HG02798 (cell line): ENCODE measurements around the gene SYCE1.
"Not testable (repeated sequence)": the region's sequence is repeated elsewhere in the genome, so short reads cannot be mapped to it uniquely, and the experiment has no call there.

Experiments used
- ATAC-seq: cut with Tn5 transposase; IDR thresholded peaks from one replicate; pipeline ENCODE4 v1.9.1; 2021; ENCODE audit warnings: mild to moderate bottlenecking; ENCODE audit not compliant: unreplicated experiment, poor library complexity

SYCE1 gene, protein sequence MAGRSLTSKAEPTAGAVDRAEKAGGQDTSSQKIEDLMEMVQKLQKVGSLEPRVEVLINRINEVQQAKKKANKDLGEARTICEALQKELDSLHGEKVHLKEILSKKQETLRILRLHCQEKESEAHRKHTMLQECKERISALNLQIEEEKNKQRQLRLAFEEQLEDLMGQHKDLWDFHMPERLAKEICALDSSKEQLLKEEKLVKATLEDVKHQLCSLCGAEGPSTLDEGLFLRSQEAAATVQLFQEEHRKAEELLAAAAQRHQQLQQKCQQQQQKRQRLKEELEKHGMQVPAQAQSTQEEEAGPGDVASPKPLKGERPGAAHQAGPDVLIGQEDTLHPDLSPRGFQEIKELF

DNA sequence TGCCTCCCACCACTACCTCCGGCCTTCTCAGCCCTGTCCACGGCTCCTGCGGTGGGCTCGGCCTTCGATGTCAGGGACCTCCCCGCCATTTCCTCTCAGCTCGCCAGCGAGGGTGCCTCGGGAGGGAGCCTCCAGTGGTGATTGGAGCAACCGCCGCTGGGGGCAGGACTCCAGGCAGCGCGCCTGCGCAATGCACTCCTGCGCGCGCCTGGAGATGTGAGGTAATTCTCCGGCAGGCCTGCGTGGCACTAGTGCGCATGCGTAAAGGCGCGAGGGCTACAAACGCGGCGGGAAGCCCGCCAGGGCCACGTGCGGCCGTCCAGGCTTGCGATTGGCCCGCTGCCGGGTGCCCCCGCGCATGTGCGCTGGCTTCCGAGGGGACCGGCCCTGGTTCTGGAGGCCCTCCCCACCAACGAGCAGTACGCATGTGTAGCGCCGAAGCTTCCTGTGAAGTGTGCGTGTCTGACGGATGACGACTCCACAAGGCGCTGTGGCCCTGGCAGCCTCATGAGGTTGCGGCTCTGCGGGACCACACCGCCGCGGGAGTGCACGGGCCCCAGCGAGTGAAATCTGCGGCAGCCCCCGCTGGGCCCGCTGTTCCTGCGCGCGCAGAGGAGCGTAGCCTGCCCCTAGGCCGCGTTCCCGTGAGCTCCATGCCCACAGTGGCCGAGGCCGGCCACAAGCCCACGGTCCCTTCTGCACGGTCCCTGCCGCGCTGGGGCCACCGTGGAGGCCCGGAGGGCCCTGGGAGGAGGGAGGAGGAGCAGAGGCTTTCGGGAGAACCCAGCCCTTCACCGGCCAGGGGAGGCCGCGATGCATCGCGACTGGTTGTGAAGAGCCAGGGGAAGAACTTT lies at the start of gene SYCE1:
TSS of gene SYCE1 (minus strand) at position 143 of the 854 bp plus-strand sequence. CDS start at position 89, 54 bp downstream.
- no peak for ATAC-seq

DNA sequence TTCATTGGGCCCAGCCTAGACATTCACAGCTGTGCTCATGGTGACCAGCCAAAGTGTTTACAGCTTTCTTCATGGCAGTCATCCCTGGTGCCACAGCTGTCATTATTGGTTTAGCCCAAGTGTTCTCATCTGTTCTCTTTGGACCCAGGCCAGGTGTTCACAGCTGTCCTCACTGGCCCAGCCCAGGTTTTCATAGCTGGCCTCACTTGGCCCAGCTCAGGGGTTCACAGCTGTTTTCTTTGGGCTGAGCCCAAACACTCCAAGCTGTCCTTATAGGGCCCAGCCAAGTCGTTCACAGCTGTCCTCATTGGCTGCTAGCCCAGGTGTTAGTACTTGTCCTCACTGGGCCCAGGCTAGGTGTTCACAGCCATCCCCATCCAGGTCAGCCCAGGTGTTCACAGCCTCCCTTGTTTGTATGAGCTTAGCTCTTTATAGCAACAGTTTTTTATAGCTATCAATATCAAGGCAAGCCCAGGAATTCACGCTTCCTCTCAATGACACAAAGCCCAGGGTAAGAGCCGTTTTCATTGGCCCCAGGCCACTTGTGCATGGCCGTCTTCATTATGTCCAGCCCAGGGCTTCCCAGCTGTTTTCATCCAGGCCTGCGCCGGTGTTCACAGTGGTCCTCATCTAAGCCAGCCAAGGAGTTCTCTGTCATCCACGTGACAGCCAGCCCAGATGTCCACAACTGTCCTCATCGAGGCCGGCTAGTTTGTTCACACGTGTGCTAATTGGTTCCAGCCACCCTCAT lies 49.6 kb upstream of the SYCE1 start:
- no peak for ATAC-seq

DNA sequence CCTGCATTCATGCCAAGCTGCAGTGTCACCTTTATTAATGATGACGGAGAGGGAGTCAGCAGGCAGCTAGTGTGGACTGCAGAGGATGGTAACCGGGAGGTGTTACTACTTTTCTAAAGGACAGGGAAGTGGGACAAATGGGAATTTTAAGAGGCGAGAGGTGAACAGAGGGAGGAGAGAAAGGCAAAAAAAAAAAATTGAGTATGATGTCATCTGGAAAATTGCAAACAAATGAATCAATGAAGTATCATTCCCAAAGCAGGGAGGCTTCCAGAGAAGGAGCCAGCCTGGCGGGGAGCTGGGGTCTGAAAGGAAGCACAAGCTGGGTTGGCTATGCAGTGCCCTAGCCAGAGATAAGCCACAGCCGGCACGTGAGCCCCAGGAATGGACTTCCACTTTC lies 48.3 kb upstream of the SYCE1 start:
- no peak for ATAC-seq

DNA sequence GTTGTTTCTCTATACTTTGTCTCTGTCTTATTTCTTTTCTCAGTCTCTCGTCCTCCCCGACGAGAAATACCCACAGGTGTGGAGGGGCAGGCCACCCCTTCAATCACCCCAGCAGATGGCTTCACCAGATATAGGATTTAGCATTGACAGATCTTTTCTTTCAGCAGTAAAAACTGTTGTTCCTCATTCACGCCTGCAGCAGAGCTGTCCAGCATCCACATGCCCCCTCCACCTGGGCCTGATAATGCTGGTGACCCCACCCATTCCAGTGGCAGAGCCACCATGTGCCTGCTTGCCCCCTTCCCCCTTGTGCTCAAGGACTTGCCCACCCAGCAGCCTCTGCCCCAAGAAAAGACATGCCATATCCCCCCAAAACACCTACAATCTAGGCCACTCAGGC lies 45.7 kb upstream of the SYCE1 start:
- no peak for ATAC-seq

DNA sequence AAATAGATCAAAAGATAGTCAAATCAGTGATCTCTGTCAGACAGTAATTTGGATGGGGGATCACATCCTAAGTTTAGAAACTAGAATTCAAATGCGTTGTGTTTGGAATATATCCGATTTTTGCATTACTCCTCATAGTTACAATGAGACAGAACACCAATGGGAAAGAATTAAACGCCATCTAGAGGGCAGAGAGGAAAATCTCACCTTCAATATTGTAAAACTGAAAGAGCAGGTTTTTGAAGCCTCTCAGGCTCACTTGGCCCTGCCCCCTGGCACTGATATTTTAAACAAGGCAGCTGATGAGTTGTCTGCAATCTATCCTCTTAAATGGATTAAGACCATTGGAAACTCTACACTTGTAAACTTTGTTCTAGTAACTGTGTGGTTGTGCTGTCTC lies 43.5 kb upstream of the SYCE1 start:
- no peak for ATAC-seq

DNA sequence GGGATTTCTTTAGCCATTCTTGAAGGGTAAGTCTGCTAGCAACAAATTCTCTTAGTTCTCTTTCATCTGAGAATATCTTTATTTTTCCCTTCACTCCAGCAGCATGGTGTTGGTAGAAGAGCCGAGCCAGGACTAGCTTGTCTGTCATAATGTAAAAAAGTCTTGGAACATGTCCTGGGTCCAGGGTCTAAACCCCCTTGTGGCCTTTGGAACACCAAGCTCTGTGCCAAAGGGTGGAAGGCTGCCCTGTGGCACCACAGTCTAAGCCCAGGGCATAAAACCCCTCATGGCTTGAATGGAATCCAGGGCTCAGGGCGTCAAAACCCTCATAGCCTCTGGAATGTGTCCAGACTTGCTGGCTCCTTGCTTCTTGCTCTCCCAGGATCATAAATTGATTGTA lies 38.1 kb upstream of the SYCE1 start:
- ATAC-seq, result not testable (repeated sequence)

DNA sequence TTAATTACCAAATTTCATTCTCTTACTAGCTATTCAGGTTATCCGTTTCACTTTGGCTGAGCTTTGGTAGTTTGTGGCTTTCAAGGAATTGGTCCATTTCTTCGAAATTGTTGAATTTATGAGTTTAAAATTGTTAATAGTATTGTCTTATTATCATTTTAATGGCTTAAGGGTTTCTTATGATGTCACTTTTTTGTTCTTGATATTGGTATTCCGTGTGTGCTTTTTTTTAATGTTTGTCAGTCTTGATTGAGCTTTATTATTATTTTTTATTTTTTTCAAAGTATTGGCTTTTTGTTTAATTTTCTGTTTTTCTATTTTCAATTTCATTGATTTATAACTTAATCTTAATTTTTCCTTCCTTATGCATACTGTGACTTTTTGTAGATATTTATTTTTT lies 35.3 kb upstream of the SYCE1 start:
- ATAC-seq, result no peak

DNA sequence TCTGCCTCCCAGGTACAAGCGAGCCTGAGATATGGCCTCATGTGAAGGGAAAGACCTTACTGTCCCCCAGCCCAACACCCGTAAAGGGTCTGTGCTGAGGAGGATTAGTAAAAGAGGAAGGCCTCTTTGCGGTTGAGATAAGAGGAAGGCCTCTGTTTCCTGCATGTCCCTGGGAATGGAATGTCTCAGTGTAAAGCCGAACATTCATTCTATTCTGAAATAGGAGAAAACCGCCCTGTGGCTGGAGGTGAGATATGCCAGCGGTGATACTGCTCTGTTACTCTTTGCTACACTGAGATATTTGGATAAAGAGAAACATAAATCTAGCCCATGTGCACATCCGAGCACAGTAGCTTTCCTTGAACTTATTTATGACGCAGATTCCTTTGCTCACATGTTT lies 34.5 kb upstream of the SYCE1 start:
- ATAC-seq, result not testable (repeated sequence)

DNA sequence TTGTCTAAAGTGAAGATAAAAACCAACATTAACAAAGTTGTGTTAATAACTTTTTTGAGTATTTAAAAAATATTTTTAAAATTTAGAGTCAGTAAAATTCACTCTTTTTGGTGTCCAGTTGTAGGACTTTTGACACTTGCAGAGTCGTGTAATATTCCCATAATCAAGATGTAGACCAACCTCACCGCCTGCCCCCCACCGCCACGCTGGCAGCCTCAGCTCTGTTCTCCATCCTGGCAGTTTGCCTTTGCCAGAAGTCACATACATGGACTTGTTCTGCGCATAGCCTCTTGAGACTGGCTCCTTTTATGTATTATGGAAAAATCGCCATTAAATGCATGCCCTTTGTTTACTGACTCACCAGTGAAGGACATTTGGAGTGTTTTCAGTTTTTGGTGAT lies 27.3 kb upstream of the SYCE1 start:
- ATAC-seq, result no peak

DNA sequence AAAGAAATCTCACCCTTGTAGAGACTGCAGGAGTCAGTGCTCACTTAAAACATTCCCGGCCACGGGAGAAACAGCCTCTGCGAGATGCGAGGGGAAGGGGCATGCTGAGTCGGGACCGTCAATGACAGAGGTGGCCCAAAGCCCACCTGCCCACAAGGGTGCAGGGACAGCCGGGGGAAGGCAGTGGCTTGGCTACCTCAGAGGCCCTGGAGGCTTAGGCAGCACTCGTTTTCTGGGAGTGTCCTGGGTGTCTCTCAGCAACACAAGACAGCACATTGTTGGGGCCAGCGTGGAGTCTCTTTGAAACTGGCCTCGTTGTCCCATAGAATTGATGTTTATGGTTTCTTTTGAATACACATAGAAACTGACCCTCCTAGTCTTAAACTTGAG lies 25.6 kb upstream of the SYCE1 start:
- ATAC-seq, result no peak

DNA sequence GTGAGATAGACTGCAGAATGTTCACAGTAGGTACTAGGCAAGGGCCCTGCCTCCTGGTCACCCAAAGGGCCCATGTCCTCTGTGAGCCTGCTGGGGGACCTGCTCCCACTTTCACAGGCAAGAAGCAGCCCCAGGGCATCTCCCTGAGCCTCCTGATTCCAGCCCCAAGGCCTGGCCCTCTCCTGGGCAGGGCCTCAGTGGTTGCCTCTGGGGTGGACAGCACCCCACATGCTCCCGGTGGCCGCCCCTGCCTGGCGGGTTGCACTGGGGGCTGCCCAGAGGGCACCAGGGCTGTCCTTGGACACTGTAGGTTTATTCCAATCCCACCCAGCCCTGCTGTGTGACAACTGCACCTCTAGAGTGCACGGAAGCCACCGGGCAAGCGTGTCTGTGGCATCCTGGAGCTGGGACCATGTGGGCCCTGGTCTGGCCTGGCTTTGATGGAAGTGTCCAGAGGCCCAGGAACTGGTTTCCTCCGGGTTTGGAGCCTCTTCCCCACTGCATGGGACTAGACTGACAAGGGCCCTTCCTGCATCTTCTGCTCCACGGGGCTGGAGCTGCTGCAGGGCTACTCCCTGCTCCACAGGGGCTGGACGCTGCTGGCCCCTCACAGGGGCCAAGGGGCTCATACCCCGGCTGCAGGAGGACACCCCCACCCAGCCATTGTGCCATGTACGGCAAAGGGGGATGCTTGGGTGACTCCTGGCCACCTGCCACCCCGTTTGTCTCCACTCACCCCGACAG lies 25.0 kb upstream of the SYCE1 start:
- ATAC-seq, result no peak

DNA sequence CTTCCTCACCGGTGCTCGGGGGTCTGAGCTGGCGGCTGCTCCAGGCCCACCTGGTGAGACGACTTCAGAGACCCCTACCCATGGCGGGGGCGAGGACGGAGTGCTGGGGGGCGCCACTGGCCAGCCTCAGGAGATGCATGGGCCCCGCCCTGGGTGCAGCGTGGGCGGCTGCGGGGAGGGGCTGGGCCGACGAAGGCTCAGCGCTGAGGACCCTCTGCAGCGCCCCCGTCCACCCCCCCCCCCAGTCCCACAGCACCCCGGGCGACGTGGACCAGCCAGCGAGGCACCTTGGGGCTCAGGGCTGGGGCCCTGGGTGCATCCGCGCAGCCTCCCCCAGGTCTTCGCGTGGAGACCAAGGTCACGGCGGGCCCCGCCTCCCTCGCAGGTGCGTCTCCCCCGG lies 11.7 kb upstream of the SYCE1 start:
- not testable (repeated sequence) for ATAC-seq

DNA sequence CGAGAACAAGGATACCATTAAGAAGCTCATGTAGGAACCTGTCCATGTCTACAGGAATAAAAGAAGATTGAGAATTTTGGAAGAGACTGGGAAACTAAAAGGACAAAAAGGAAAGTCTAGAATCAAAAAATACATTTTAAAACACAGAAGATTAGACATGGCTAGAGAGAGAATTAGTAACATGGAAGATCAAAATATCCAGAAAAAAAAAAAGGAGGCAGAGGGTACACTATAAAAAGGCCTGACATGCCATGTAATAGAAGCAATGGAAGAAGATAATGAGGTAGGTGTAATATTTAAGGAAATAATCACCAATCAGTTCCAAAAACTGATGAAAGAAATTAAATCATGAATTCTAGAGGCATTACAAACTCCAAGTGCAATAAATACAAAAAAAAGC lies 8.1 kb upstream of the SYCE1 start:
- ATAC-seq, result not testable (repeated sequence)

DNA sequence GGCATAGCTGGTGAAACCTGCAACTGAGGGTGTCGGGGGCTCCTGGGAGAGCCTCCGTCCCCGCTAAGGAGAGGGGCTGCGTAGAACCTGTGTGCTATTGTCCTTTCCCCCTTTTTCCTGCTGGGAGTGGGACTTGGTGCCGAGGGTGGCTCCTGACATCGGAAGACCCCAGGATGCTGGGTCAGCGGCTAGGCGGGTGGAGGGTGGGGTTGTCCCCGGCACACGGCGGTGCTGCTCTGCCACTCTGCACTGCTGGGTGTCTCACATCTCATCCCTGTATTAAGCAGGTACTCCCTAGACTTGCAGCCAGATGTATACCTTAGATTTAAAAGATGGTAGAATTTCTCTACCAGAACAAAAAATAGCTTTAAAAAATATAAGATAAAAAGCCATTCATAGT lies 6.7 kb upstream of the SYCE1 start:
- not testable (repeated sequence) for ATAC-seq

DNA sequence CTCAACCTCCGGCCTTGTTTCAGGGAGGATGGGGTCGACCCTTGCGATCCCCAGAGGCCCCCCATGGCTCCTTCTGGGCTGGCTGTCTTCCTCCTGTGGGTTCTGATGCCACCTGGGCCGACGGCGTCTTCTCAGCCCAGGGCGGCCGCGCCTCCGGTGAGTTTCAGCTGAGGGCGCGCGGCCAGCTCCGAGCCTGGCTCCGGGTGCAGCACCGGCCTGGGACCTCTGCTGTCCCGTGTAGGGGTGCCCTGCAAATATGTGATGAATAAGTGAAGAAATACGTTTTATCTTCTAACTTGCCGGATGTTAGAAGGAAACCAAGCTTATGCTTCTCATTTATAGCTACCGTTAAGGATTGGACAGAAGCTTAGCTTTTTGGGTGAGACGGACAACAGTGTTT lies 4.4 kb upstream of the SYCE1 start:
- ATAC-seq, result not testable (repeated sequence)

DNA sequence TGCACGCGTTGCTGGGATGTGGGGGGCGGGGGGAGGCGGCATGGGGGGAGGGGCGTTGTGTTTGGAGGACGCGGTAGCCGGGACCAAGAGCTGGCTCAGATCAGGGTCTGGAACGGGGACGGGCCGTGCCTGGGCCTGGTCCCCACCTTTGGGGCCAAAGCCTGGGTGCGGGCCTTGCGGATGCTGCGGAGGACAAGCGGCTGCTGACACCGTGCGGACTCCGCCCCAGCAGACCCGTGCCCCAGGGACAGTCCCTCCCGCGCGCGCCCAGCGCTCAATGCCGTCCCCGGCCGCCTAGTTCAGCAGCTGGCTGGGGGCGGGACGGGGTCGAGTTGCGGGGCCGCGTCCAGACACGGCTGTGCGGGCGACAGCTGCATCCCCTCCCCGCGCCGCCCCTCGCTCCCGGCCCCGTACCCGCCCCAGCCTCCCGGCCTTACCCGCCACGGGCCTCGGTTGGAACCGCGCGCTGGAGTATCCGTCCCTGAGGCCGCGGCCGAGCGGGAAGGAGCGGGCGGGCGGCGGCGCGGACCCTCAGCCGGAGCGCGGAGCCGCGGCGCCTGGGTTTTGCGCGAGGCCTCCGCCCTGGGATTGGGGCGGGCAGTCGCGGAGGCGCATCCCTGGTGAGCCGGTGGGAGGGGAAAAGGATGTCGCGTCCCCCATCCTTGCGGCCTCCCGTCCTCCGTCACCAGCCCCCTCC lies 3.6 kb upstream of the SYCE1 start:
- not testable (repeated sequence) for ATAC-seq

DNA sequence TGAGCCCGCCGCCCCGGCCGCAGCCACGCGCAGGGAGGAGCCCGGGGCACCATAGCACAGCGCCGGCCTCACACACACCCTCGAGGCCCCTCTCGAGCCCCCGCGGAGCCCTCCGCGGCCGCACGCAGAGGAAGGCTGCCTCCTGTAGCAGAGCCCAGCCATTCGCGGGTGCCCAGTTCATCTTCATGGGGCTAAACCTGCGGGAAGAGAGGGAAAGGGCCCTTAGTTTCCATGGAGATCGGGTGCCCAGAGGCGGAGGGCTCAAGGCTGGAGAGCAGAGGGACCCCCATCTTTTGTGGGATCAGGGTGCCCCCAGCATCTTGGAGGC lies 2.9 kb upstream of the SYCE1 start:
- ATAC-seq, result no peak

DNA sequence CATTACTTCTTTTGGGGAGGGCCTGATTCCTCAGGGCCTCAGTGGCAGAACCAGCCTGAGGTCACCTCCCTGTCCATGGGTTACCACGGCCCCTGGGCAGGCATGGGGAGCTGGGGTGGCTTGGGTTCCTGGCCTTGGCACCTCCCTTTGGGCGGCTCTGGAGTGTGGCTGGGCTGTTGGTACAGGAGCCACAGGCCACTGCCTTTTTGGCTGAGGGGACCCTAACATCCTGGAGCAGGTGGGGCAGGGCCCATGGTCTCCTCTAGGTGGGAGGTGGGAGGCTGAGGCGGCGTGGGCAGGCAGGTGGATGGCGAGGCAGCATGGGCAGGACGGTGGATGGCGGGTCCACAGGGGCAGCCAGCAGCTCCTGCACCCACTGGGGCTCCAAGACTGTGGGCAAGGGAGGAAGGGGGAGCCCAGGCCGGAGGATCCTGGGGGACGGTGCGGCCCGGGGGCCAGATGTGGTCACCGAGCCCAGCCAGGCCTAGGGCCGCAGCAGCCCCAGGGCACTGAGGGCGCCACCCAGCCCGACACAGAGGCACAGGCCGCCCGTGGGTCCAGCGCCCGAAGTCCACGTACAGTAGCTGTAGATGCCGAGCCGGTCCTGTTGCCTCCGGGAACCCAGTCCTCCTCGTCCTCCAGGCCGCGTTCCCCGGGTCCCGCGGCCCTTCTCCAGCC lies 2.4 kb upstream of the SYCE1 start:
- ATAC-seq, result no peak

DNA sequence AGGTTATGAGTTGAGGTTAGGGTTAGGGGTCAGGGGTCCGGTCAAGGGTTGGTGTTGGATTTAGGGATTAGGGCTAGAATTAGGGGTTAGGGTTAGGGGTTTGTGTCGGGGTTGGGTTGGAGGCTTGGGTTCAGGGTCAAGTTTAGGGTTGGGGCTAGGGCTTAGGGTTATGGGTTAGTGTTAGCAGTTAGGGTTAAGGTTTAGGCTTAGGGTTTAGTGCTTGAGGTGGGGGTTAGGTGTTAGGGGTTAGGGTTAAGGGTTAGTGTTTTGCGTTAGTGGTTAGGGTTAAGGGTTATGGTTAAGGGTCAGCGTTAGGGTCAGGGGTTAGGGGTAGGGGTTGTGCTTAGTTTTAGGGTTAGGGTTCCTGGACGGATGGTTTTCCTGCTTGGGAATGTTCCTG lies 1.7 kb upstream of the SYCE1 start:
- no peak for ATAC-seq
